ENCODE results near the gene PDCD1. TPM values are rescaled to one million over a fixed set of nuclear protein-coding genes. Genes with fewer than 3 reads are reported as not detected.

The PDCD1 gene
- total RNA-seq, 1 donor = not detected

DNA sequence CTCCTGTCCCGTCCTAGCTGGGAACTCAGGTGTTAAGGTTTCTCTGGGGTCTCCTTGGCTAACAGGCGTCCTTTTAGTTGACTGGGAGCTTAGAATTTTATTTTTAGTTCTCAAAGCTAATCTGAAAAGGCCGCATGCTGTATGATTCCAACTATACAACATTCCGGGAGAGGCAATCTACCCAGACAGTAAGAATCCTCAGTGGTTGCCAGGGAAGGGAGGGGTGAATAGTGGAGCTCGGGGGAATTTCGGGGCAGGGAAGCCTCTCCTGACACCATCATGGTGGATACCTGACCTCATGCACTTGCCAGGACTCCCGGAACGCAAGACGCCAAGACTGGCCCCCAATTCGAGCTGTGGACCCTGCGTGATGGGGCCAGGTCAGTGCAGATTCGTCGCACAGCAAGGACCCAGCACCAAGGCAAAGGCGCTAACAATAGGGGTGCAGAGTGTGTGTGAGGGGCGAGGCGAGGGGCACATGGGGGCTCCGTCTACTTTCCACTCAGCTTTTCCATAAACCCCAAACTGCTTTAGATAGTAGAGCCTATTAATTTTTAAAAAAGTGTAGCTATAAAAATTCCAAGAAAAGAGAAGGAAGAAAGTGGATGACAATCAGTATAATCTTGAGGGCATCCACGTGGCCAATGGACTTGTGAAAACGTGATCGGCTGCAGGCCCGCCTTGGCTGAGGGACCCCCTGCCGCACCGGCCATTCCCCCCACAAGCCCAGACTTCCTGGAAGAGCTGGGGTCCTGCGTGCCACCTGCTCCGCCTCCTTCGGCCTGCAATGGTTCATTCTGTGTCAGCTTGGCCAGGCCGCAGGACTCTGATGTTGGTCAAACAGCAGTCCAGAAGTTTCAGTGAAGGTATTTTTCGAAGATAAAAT lies 17.3 kb downstream of the PDCD1 start:
- Histone ChIP-seq H2AFZ (ENCODE audit: low read length) (no peak overlapping the region), H3K4me1 (ENCODE audit: insufficient read depth, low read length) (no peaks in the 10 kb centered on the region), H3K36me3 (ENCODE audit: insufficient read depth, low read length) (no peaks in the 10 kb centered on the region), H3K27ac (ENCODE audit: low read depth, low read length) (no peak overlapping the region), H3K4me3 (ENCODE audit: insufficient read depth, low read length) (no peak overlapping the region), H3K9me3 (ENCODE audit: low read depth, low read length) (no peaks in the 10 kb centered on the region), H4K20me1 (ENCODE audit: insufficient read depth, low read length) (no peaks in the 10 kb centered on the region), H3K27me3 (ENCODE audit: insufficient read depth, low read length) (peaks cover 32% of the 10 kb centered on the region), H3K79me2 (ENCODE audit: insufficient read depth, low read length) (no peaks in the 10 kb centered on the region), H3K4me2 (ENCODE audit: insufficient read depth, low read length) (no peak overlapping the region)
- TF ChIP-seq, protein P1, sequence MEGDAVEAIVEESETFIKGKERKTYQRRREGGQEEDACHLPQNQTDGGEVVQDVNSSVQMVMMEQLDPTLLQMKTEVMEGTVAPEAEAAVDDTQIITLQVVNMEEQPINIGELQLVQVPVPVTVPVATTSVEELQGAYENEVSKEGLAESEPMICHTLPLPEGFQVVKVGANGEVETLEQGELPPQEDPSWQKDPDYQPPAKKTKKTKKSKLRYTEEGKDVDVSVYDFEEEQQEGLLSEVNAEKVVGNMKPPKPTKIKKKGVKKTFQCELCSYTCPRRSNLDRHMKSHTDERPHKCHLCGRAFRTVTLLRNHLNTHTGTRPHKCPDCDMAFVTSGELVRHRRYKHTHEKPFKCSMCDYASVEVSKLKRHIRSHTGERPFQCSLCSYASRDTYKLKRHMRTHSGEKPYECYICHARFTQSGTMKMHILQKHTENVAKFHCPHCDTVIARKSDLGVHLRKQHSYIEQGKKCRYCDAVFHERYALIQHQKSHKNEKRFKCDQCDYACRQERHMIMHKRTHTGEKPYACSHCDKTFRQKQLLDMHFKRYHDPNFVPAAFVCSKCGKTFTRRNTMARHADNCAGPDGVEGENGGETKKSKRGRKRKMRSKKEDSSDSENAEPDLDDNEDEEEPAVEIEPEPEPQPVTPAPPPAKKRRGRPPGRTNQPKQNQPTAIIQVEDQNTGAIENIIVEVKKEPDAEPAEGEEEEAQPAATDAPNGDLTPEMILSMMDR (IDR thresholded peaks at IDR 0.05; ENCODE audit: extremely low read depth, low read depth, low read length) = no peak
- DNase-seq (ENCODE audit: insufficient read length, low spot score, missing footprints) = peak; percentile 73

DNA sequence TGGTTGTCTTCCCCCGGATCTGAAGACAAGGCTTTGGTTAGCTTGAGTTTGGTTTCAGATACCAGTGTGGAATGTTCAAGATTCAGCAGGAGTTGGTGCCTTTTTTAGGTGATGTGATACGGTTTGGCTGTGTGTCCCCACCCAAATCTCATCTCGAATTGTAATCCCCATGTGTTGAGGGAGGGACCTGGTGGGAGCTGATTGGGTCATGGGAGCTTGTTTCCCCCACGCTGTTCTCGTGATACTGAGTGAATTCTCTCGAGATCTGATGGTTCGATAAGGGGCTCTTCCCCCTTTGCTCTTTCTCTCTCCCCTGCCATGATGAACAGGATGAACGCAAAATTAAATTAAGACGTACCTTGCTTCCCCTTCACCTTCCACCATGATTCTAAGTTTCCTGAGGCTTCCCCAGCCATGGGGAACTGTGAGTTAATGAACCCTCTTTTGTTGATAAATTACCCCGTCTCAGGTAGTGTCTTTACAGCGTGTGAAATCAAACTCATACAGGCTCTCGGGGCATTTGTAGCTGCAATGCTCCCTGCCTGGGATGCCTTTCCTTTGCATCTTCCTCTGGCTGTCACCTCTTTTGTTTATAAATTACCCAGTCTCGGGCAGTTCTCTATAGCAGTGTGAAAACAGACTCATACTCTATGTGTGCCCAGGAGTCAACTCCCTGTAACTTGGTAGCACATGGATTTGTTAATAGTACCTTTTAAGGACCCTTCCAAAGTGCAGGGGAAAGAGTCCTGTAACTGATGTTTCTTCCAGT lies 21.3 kb downstream of the PDCD1 start:
- Histone ChIP-seq H3K9me3 (ENCODE audit: low read depth, low read length) (no peaks in the 10 kb centered on the region), H3K27me3 (ENCODE audit: insufficient read depth, low read length) (peaks cover 34% of the 10 kb centered on the region), H3K27ac (ENCODE audit: low read depth, low read length) (no peak overlapping the region), H4K20me1 (ENCODE audit: insufficient read depth, low read length) (no peaks in the 10 kb centered on the region), H3K4me3 (ENCODE audit: insufficient read depth, low read length) (no peak overlapping the region), H3K79me2 (ENCODE audit: insufficient read depth, low read length) (no peaks in the 10 kb centered on the region), H3K4me1 (ENCODE audit: insufficient read depth, low read length) (peaks cover 11% of the 10 kb centered on the region), H3K4me2 (ENCODE audit: insufficient read depth, low read length) (no peak overlapping the region), H2AFZ (ENCODE audit: low read length) (no peak overlapping the region), H3K36me3 (ENCODE audit: insufficient read depth, low read length) (no peaks in the 10 kb centered on the region)
- no peak for DNase-seq (ENCODE audit: insufficient read length, low spot score, missing footprints)
- TF ChIP-seq, protein P1 (IDR thresholded peaks at IDR 0.05; ENCODE audit: extremely low read depth, low read depth, low read length) = no peak

DNA sequence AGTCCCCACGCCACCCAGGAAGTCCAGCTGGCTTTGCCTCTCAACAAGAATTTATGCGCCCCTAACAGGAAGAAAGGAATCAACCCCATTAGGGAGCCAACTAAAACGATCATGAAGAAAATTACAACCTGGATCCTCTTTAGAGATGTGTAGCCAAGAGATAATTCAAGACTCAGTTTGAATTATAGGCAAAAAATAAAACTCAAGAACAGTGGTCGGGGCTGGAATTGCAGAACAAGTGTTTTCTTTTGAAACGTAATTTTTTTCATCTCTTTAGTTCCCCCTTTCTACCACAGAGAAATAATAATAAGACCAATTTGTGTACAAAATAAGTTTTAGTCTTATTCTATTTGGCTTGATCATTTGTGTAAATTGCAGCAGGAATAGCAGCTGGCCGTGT lies 22.4 kb downstream of the PDCD1 start:
- Histone ChIP-seq H3K79me2 (ENCODE audit: insufficient read depth, low read length) (no peaks in the 10 kb centered on the region), H3K4me1 (ENCODE audit: insufficient read depth, low read length) (peaks cover 11% of the 10 kb centered on the region), H3K27me3 (ENCODE audit: insufficient read depth, low read length) (peaks cover 34% of the 10 kb centered on the region), H3K27ac (ENCODE audit: low read depth, low read length) (no peak overlapping the region), H3K4me2 (ENCODE audit: insufficient read depth, low read length) (no peak overlapping the region), H2AFZ (ENCODE audit: low read length) (no peak overlapping the region), H3K4me3 (ENCODE audit: insufficient read depth, low read length) (no peak overlapping the region), H3K36me3 (ENCODE audit: insufficient read depth, low read length) (no peaks in the 10 kb centered on the region), H3K9me3 (ENCODE audit: low read depth, low read length) (no peaks in the 10 kb centered on the region), H4K20me1 (ENCODE audit: insufficient read depth, low read length) (no peaks in the 10 kb centered on the region)
- DNase-seq (ENCODE audit: insufficient read length, low spot score, missing footprints) = no peak
- TF ChIP-seq, protein P1 (IDR thresholded peaks at IDR 0.05; ENCODE audit: extremely low read depth, low read depth, low read length) = no peak

DNA sequence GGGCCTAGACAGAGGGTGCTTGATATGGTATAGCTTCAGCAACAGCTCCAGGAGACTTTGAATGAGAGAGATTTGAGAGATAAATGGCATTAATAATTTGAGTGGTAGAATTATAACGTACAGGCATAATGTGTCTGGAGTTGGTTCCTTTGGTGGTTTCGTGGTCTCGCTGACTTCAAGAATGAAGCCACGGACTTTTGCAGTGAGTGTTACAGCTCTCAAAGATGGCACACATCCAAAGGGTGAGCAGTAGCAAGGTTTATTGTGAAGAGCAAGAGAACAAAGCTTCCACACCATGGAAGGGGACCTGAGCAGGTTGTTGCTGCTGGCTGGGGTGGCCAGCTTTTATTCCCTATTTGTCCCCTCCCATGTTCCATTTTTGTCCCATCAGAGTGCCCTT lies 23.1 kb downstream of the PDCD1 start:
- TF ChIP-seq, protein P1 (IDR thresholded peaks at IDR 0.05; ENCODE audit: extremely low read depth, low read depth, low read length) = no peak
- no peak for DNase-seq (ENCODE audit: insufficient read length, low spot score, missing footprints)

More for the DNA sequence above, 23.1 kb downstream of the PDCD1 start:
- no peak overlapping the region for H3K27ac ChIP-seq (ENCODE audit: low read depth, low read length)
- H3K36me3 ChIP-seq (ENCODE audit: insufficient read depth, low read length) = no peaks in the 10 kb centered on the region
- H3K4me2 ChIP-seq (ENCODE audit: insufficient read depth, low read length) = no peak overlapping the region
- H2AFZ ChIP-seq (ENCODE audit: low read length) = no peak overlapping the region
- H3K4me1 ChIP-seq (ENCODE audit: insufficient read depth, low read length) = peaks cover 11% of the 10 kb centered on the region
- H4K20me1 ChIP-seq (ENCODE audit: insufficient read depth, low read length) = no peaks in the 10 kb centered on the region
- H3K79me2 ChIP-seq (ENCODE audit: insufficient read depth, low read length) = no peaks in the 10 kb centered on the region
- H3K27me3 ChIP-seq (ENCODE audit: insufficient read depth, low read length) = peaks cover 40% of the 10 kb centered on the region
- H3K4me3 ChIP-seq (ENCODE audit: insufficient read depth, low read length) = no peak overlapping the region
- no peaks in the 10 kb centered on the region for H3K9me3 ChIP-seq (ENCODE audit: low read depth, low read length)
